ENCODE data around the gene PFDN4. TPM values are rescaled to one million over a fixed set of nuclear protein-coding genes. Genes with fewer than 3 reads are reported as not detected.

Gene PFDN4
- total RNA-seq, 1 donor from 2014 or later = 45.7 TPM

DNA sequence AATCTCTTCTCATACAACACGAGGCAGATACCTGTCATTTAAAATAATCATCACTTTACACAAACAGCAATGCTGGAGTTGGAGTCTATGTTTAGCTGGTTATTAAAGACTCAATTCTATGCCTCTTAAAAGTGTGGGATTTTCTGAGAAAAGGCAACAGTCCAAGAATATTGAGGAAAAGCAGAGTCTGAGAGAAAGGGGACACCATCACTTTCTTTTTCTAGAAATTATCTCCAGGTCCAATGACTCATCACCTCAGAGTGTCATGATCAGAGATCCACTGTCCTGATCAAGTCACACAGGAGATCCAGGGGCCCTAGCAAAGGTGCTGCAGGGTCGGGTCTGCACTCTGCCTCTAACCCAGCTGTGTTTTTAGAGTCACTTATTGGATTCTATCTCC lies 42.1 kb upstream of the PFDN4 start:
- Histone ChIP-seq H3K4me3 (no peak overlapping the region), H3K27ac (no peak overlapping the region), H3K27me3 (no peaks in the 10 kb centered on the region), H3K4me1 (no peaks in the 10 kb centered on the region), H3K36me3 (no peaks in the 10 kb centered on the region), H3K9me3 (no peaks in the 10 kb centered on the region)
- intact Hi-C loops (cut with DNase I) = no loop called here
- TF ChIP-seq POLR2A (IDR thresholded peaks at IDR 0.05) (no peak), POLR2AphosphoS5 (IDR thresholded peaks at IDR 0.05; ENCODE audit: insufficient read depth in 1 of 2, low read depth in 1 of 2) (no peak)
- TF ChIP-seq, protein P1, sequence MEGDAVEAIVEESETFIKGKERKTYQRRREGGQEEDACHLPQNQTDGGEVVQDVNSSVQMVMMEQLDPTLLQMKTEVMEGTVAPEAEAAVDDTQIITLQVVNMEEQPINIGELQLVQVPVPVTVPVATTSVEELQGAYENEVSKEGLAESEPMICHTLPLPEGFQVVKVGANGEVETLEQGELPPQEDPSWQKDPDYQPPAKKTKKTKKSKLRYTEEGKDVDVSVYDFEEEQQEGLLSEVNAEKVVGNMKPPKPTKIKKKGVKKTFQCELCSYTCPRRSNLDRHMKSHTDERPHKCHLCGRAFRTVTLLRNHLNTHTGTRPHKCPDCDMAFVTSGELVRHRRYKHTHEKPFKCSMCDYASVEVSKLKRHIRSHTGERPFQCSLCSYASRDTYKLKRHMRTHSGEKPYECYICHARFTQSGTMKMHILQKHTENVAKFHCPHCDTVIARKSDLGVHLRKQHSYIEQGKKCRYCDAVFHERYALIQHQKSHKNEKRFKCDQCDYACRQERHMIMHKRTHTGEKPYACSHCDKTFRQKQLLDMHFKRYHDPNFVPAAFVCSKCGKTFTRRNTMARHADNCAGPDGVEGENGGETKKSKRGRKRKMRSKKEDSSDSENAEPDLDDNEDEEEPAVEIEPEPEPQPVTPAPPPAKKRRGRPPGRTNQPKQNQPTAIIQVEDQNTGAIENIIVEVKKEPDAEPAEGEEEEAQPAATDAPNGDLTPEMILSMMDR (IDR thresholded peaks at IDR 0.05) = no peak
- DNase-seq (ENCODE audit: extremely low spot score in 2 of 2) = no peak

- H3K27me3 ChIP-seq = no peaks in the 10 kb centered on the region
- H3K9me3 ChIP-seq = no peaks in the 10 kb centered on the region
These were observed 40.8 kb upstream of the PFDN4 start for GRCh38 chr20:54166987-54167662.

DNA sequence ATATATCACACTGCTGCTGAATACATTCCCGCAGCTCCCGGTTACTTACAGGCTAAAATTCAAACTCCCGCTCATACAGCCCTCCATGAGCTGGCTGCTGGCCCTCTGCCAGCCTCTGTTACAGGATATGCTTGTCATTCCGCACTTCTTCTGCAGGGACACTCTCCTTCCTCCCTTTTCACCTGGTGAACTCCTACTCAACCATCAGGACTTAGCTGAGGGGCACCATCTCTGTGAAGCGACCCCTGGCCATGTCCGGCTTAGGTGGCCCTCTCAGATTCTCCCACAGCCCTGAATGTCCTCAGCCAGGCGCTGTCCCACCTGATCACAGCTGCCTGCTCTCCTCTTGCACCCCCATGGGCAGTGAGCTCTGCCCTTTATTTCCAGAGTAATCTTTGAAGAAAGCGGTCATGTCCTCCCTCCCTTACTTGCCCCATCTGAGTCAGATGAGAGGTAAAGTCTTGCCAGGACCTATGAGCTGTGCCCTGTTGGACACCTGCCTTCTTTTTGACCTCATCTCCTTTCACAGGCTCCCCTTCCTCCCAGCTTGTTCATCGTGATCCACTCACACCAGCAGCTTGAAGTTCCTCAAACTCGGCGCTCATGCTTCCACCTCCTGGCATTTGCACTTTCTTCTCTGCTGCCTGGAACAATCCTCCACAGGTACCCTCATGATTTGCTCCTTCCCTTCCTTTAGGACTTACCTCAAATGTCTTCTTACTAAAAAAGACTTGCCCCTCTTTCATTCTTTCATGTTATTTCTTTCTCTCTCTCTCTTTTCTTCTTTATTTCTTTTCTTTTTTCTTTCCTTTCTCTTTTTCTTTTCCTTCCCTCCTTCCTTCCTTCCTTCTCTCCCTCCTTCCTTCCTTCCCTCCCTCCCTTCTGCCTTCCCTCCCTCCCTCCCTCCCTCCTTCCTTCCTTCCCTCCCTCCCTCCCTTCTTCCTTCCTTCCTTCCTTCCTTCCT lies 39.7 kb upstream of the PFDN4 start:
- Histone ChIP-seq H3K27ac (no peak overlapping the region), H3K4me1 (peaks cover 7% of the 10 kb centered on the region), H3K4me3 (no peak overlapping the region), H3K27me3 (no peaks in the 10 kb centered on the region), H3K36me3 (no peaks in the 10 kb centered on the region), H3K9me3 (no peaks in the 10 kb centered on the region)
- TF ChIP-seq POLR2AphosphoS5 (IDR thresholded peaks at IDR 0.05; ENCODE audit: insufficient read depth in 1 of 2, low read depth in 1 of 2) = no peak
- no peak for TF ChIP-seq POLR2A (IDR thresholded peaks at IDR 0.05)
- TF ChIP-seq, protein P1 (IDR thresholded peaks at IDR 0.05) = no peak
- intact Hi-C loops (cut with DNase I) = no loop called here
- DNase-seq (ENCODE audit: extremely low spot score in 2 of 2) = no peak

More at GRCh38 chr20:54166987-54167662, 40.8 kb upstream of the PFDN4 start:
- no peaks in the 10 kb centered on the region for H3K36me3 ChIP-seq
- intact Hi-C loops (cut with DNase I) = no loop called here
- H3K4me1 ChIP-seq = no peaks in the 10 kb centered on the region
- DNase-seq (ENCODE audit: extremely low spot score in 2 of 2) = no peak
- no peak overlapping the region for H3K4me3 ChIP-seq
- H3K27ac ChIP-seq = no peak overlapping the region
- no peak for TF ChIP-seq POLR2A (IDR thresholded peaks at IDR 0.05)
- TF ChIP-seq, protein P1 (IDR thresholded peaks at IDR 0.05) = no peak
- TF ChIP-seq POLR2AphosphoS5 (IDR thresholded peaks at IDR 0.05; ENCODE audit: insufficient read depth in 1 of 2, low read depth in 1 of 2) = no peak

DNA sequence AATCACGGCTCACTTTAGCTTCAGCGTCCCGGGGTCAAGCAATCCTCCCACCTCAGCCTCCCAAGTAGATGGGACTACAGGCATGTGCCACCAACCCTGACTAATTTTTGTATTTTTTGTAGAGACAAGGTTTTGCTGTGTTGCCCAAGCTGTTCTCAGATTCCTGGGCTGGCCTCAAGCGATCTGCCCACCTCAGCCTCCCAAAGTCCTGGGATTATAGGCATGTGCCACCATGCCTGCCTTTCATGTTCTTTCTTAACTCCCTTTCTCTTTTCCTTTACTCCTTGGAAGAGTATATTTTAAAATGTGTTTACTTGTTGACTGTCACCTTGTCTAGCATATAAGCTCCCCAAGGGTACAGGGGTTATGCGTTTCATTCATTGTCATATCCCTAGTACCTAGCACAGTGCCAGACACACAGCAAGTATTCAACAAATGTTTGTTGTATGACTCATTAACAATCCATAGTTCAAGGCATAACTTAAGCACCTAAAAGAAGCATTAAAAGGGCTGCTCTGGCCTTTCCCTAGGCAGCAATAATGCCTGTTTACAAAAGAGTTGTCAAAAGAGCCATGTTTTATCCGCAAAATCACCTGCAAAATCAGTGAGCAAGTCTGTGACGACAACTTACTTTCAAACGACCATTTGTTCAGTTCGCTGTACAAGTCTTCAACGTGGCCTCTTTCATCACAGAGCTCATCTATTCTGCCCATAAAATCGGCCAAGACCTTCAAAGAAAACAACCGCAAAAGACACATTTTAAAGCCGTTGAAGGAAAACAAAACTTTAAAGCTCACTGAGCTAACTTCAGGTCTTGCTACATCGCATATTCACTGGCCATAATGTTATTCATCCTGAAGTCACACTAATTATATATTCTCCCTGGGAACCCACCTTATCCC lies 38.7 kb upstream of the PFDN4 start:
- DNase-seq (ENCODE audit: extremely low spot score in 2 of 2) = no peak
- no peaks in the 10 kb centered on the region for H3K27me3 ChIP-seq
- peaks cover 17% of the 10 kb centered on the region for H3K4me1 ChIP-seq
- intact Hi-C loops (cut with DNase I) = no loop called here
- TF ChIP-seq POLR2AphosphoS5 (IDR thresholded peaks at IDR 0.05; ENCODE audit: insufficient read depth in 1 of 2, low read depth in 1 of 2) (no peak), POLR2A (IDR thresholded peaks at IDR 0.05) (no peak)
- TF ChIP-seq, protein P1 (IDR thresholded peaks at IDR 0.05) = no peak
- no peaks in the 10 kb centered on the region for H3K9me3 ChIP-seq
- no peak overlapping the region for H3K4me3 ChIP-seq
- no peak overlapping the region for H3K27ac ChIP-seq
- H3K36me3 ChIP-seq = no peaks in the 10 kb centered on the region
